OCI-LY7 (cell line): Measurements from ENCODE around the gene RNF126. TPM values are rescaled to one million over a fixed set of nuclear protein-coding genes. Genes with fewer than 3 reads are reported as not detected.

ENCODE experiments used
- BruUV-seq: library from RNA; stranded (reverse); fragments of 400-500 nt; replicated peaks from 2 replicates; lab custom pipeline; 2021; lab: Mats Ljungman, UMichigan
- CTCF ChIA-PET: fragments of 300-600 bp; sonication (Branson Sonifier 250); formaldehyde crosslinking; loops from one replicate; lab custom pipeline; 2022; ENCODE audit warnings: antibody characterized with exemption; ENCODE audit not compliant: unreplicated experiment; lab: Charles Lee
- POLR2A ChIA-PET: fragments of 300-600 bp; sonication (Branson Sonifier 250); formaldehyde crosslinking; loops from one replicate; lab custom pipeline; 2022; ENCODE audit warnings: antibody characterized with exemption; lab: Charles Lee
- DNase-seq: peaks from one replicate; pipeline ENCODE4 v3.0.0-alpha.2; 2015; ENCODE audit warnings: low spot score
- H2AFZ ChIP-seq: fragments of 200-600 bp; sonication (generic), shearing (Covaris generic); 2 replicates; pipeline ENCODE4 v1.6.1; 2014; ENCODE audit warnings: mild to moderate bottlenecking, antibody characterized with exemption, low read length, moderate library complexity
- H3K27ac ChIP-seq: fragments of 200-600 bp; sonication (generic); 2 replicates; pipeline ENCODE4 v1.5.1; 2014; ENCODE audit warnings: mixed run types, low read depth, mild to moderate bottlenecking, moderate library complexity, low read length, inconsistent platforms; ENCODE audit not compliant: poor library complexity, severe bottlenecking
- H3K36me3 ChIP-seq: fragments of 200-600 bp; sonication (generic); 2 replicates; pipeline ENCODE4 v1.6.1; 2014; ENCODE audit warnings: mild to moderate bottlenecking, antibody characterized with exemption, low read length, moderate library complexity, mixed read lengths; ENCODE audit not compliant: insufficient read depth
- H3K4me1 ChIP-seq: fragments of 200-600 bp; sonication (generic); 2 replicates; pipeline ENCODE4 v1.5.1; 2014; ENCODE audit warnings: mild to moderate bottlenecking, low read length; ENCODE audit not compliant: insufficient read depth, poor library complexity, severe bottlenecking
- H3K4me2 ChIP-seq: fragments of 200-600 bp; sonication (generic); 2 replicates; pipeline ENCODE4 v1.6.1; 2014; ENCODE audit warnings: mild to moderate bottlenecking, low read length
- H3K4me3 ChIP-seq: fragments of 200-600 bp; sonication (generic); 2 replicates; pipeline ENCODE4 v1.5.1; 2014; ENCODE audit warnings: mild to moderate bottlenecking, low read depth, low read length; ENCODE audit not compliant: poor library complexity, severe bottlenecking
- H3K79me2 ChIP-seq: fragments of 200-600 bp; sonication (generic); 2 replicates; pipeline ENCODE4 v1.6.1; 2016; ENCODE audit warnings: low read depth, mild to moderate bottlenecking, low read length, moderate library complexity, mixed read lengths; ENCODE audit not compliant: insufficient read depth
- H3K9me2 ChIP-seq: fragments of 200-600 bp; sonication (generic); 2 replicates; pipeline ENCODE4 v1.6.1; 2016; ENCODE audit warnings: mild to moderate bottlenecking, low read length, mixed read lengths; ENCODE audit not compliant: insufficient read depth
- H3K9me3 ChIP-seq: fragments of 200-600 bp; sonication (generic); 2 replicates; pipeline ENCODE4 v1.6.1; 2014; ENCODE audit warnings: mild to moderate bottlenecking, mixed run types, low read length, mixed read lengths
- H4K20me1 ChIP-seq: fragments of 200-600 bp; sonication (generic); 2 replicates; pipeline ENCODE4 v1.6.1; 2014; ENCODE audit warnings: mild to moderate bottlenecking, antibody characterized with exemption, low read length, moderate library complexity, mixed read lengths; ENCODE audit not compliant: insufficient read depth
- CTCF ChIP-seq: fragments of 200-600 bp; sonication (generic); conservative IDR thresholded peaks from 2 replicates; pipeline ENCODE4 v1.5.1; 2014; ENCODE audit warnings: mild to moderate bottlenecking, antibody characterized with exemption, low read length, moderate library complexity, mixed read lengths
- EZH2phosphoT487 ChIP-seq: fragments of 200-600 bp; sonication (generic); IDR thresholded peaks from 2 replicates; pipeline ENCODE4 v1.6.1; 2018; ENCODE audit warnings: low read depth, borderline replicate concordance, mild to moderate bottlenecking, mixed run types, antibody characterized with exemption, low read length, moderate library complexity, mixed read lengths
- intact Hi-C: fragments of 100-400 bp; cut with micrococcal nuclease; formaldehyde crosslinking; loops from one replicate; pipeline ENCODE4 v1.10.0; 2022; ENCODE audit not compliant: unreplicated experiment
- total RNA-seq, 2 experiments: library from RNA; depleted of rRNA in 1 of 2; stranded (reverse); fragments of >200 nt in 1 of 2; shearing (Covaris generic) in 1 of 2; gene quantifications; 2 replicates each; pipeline ENCODE4 v1.2.3, GENCODE V29; 2014 to 2022

Gene RNF126
- total RNA-seq, 2 experiments from 2014 or later: 98.6 to 104 TPM

GRCh38 chr19:695352-695949 lies 32.4 kb upstream of the RNF126 start, which contains the start of gene PRSS57:
Gene PRSS57 (minus strand): TSS chr19:695452. CDS start chr19:695430, 22 bp downstream.
- POLR2A ChIA-PET: no interaction called here

GRCh38 chr19:694481-695351 lies 31.7 kb upstream of the RNF126 start:
- ChIA-PET CTCF (no interaction called here), POLR2A (no interaction called here)
- Histone ChIP-seq H3K4me3 (no peak overlapping the region), H3K79me2 (no peaks in the 10 kb centered on the region), H2AFZ (no peak overlapping the region), H4K20me1 (no peaks in the 10 kb centered on the region), H3K9me2 (no peaks in the 10 kb centered on the region), H3K9me3 (no peaks in the 10 kb centered on the region), H3K4me1 (no peaks in the 10 kb centered on the region), H3K36me3 (no peaks in the 10 kb centered on the region), H3K27ac (no peak overlapping the region), H3K4me2 (no peak overlapping the region)
- DNase-seq: no peak
- intact Hi-C loops: no loop called here
- TF ChIP-seq CTCF (no peak), EZH2phosphoT487 (no peak)
- no TSS peak for BruUV-seq

More at GRCh38 chr19:695352-695949, 32.4 kb upstream of the RNF126 start, which contains the start of gene PRSS57:
- no peak within 1 kb of the TSS for H3K4me2 ChIP-seq
- no peaks in the 10 kb centered on the region for H3K36me3 ChIP-seq
- no peaks in the 10 kb centered on the region for H3K79me2 ChIP-seq
- no peak for DNase-seq
- H3K9me3 ChIP-seq: no peaks in the 10 kb centered on the region
- H4K20me1 ChIP-seq: no peaks in the 10 kb centered on the region
- H3K4me1 ChIP-seq: no peaks in the 10 kb centered on the region
- no peaks in the 10 kb centered on the region for H3K9me2 ChIP-seq
- no peak within 1 kb of the TSS for H3K27ac ChIP-seq
- intact Hi-C loops: no loop called here
- no peak within 1 kb of the TSS for H2AFZ ChIP-seq
- BruUV-seq: no TSS peak
- TF ChIP-seq EZH2phosphoT487 (no peak), CTCF (no peak)
- H3K4me3 ChIP-seq: no peak within 1 kb of the TSS
- CTCF ChIA-PET: no interaction called here
